ENCODE measurements around the gene IQCH.
A peak's percentile ranks its signal among the peaks of the same experiment; 100 is the strongest.

- TF ChIP-seq POLR2AphosphoS5 (IDR thresholded peaks at IDR 0.05) = no peak
- TF ChIP-seq CTCF (IDR thresholded peaks at IDR 0.05 in 8 of 11, conservative IDR thresholded peaks at IDR 0.05 in 3 of 11) = peak; percentile 22 to 78 (median 67)
Measured at GRCh38 chr15:67433495-67434099, 179.0 kb downstream of the IQCH start.
